ENCODE measurements around the gene LHFPL2. TPM values are rescaled to one million over a fixed set of nuclear protein-coding genes. Genes with fewer than 3 reads are reported as not detected.

The LHFPL2 gene
- total and polyA plus RNA-seq, 9 of the 15 experiments (the other 6 are each of a cell fraction or from before 2014, with no cell fraction given), result 1.0 to 6.6 (median 4.6) TPM

- TF ChIP-seq ATF3 (IDR thresholded peaks at IDR 0.05) (peak; percentile 78), ATF3 (CRISPR knock-in tag; conservative IDR thresholded peaks at IDR 0.05) (no peak), FOSL1 (tag; conservative IDR thresholded peaks at IDR 0.05) (peak; percentile 87)
Observed at GRCh38 chr5:78615697-78616096, 32.9 kb downstream of the LHFPL2 start (continued).

- Histone ChIP-seq H3K9me3 (replicated peaks; ENCODE audit: control insufficient read depth, insufficient read depth, low read depth, low read length) (no peaks in the 10 kb centered on the region), H3K27me3 (ENCODE audit: control insufficient read depth in 2 of 2, insufficient read depth in 2 of 2, low read length in 2 of 2) (no peaks in the 10 kb centered on the region), H3K4me3 (no peak overlapping the region), H4K20me1 (replicated peaks; ENCODE audit: control insufficient read depth, insufficient read depth, low read length) (no peaks in the 10 kb centered on the region), H3K27ac (ENCODE audit: extremely low read depth, low read depth, low read length) (no peak overlapping the region), H3K4me1 (replicated peaks in 1 of 2; ENCODE audit: control insufficient read depth in 2 of 2, insufficient read depth in 2 of 2, low read length in 2 of 2) (peaks cover 3 to 14% of the 10 kb centered on the region in 2 experiments; a peak in 4 of 5 replicates), H3K79me2 (ENCODE audit: control insufficient read depth, insufficient read depth, low read length) (no peaks in the 10 kb centered on the region), H3K36me3 (ENCODE audit: control insufficient read depth, insufficient read depth, low read length) (no peaks in the 10 kb centered on the region), H3K4me2 (ENCODE audit: insufficient read depth, low read length) (no peak overlapping the region), H2AFZ (ENCODE audit: low read depth, low read length) (no peak overlapping the region), H3K9me1 (ENCODE audit: control insufficient read depth, insufficient read depth, low read length) (no peaks in the 10 kb centered on the region), H3K9ac (ENCODE audit: insufficient read depth in 1 of 2, low read depth in 2 of 2, low read length in 2 of 2) (no peak overlapping the region)
- intact Hi-C loops (cut with micrococcal nuclease), result no loop called here
- in situ Hi-C loops (cut with MboI), result loop anchor here (5.0 kb wide), 1 partner anchor 68 kb away; no protein-coding TSS in a partner anchor
- ChIA-PET POLR2A (no interaction called here), CTCF (ENCODE audit: low intra/inter-chr PET ratio) (no interaction called here)
- ATAC-seq, result no peak
- FAIRE-seq, result no peak
- DNase-seq (ENCODE audit: extremely low read depth in 1 of 4, low spot score in 3 of 4), result no peak
- BruUV-seq (replicated peaks), result no TSS peak
- TF ChIP-seq ZNF518B (CRISPR knock-in tag; IDR thresholded peaks at IDR 0.05) (no peak), PML (IDR thresholded peaks at IDR 0.05; ENCODE audit: low read length) (no peak), NCOA6 (IDR thresholded peaks at IDR 0.05) (no peak), PHB (CRISPR knock-in tag; IDR thresholded peaks at IDR 0.05) (no peak), XRCC4 (IDR thresholded peaks at IDR 0.05; ENCODE audit: extremely low read depth, insufficient read depth, insufficient read length) (no peak), ETV1 (tag; conservative IDR thresholded peaks at IDR 0.05; ENCODE audit: low read depth) (no peak), ZNF76 (CRISPR knock-in tag; IDR thresholded peaks at IDR 0.05; ENCODE audit: borderline replicate concordance) (no peak), NFRKB (IDR thresholded peaks at IDR 0.05; ENCODE audit: low read depth) (no peak), MAFK (IDR thresholded peaks at IDR 0.05; ENCODE audit: low read length) (no peak), RBM14 (IDR thresholded peaks at IDR 0.05; ENCODE audit: borderline replicate concordance, insufficient read depth, low read depth, low read length) (no peak), NCOA1 (IDR thresholded peaks at IDR 0.05; ENCODE audit: low read depth) (no peak), HDAC3 (IDR thresholded peaks at IDR 0.05; ENCODE audit: borderline replicate concordance, partially characterized antibody) (no peak), ILF3 (IDR thresholded peaks at IDR 0.05; ENCODE audit: borderline replicate concordance) (no peak), ZNF436 (CRISPR knock-in tag; IDR thresholded peaks at IDR 0.05) (no peak), GABPB1 (CRISPR knock-in tag; IDR thresholded peaks at IDR 0.05) (no peak), SMAD3 (CRISPR knock-in tag; conservative IDR thresholded peaks at IDR 0.05) (no peak), ATF3 (IDR thresholded peaks at IDR 0.05) (no peak), ATF3 (CRISPR knock-in tag; conservative IDR thresholded peaks at IDR 0.05) (no peak)
Observed at GRCh38 chr5:78614816-78615215, 33.8 kb downstream of the LHFPL2 start.

All from K562 (cell line).